PFSK-1 (cell line): ENCODE data around the gene SKI.

ENCODE experiments used
- FOXP2 ChIP-seq: optimal IDR thresholded peaks from 2 replicates; pipeline ENCODE3; 2011; ENCODE audit warnings: borderline replicate concordance, control low read depth, inconsistent platforms; ENCODE audit not compliant: insufficient read depth; ENCODE audit errors: extremely low read length, extremely low read depth
- POLR2AphosphoS5 ChIP-seq: IDR thresholded peaks from 2 replicates; pipeline ENCODE4 v1.6.1; 2012; ENCODE audit warnings: low read depth, mild to moderate bottlenecking, control low read depth, low read length, moderate library complexity
- SIN3A ChIP-seq: IDR thresholded peaks from 2 replicates; pipeline ENCODE4 v1.6.1; 2012; ENCODE audit warnings: mild to moderate bottlenecking, low read length, moderate library complexity, borderline replicate concordance; ENCODE audit not compliant: insufficient read depth
- TAF1 ChIP-seq: IDR thresholded peaks from 2 replicates; pipeline ENCODE4 v1.6.1; 2012; ENCODE audit warnings: low read length, control low read depth, borderline replicate concordance; ENCODE audit not compliant: insufficient read depth
- TF ChIP-seq, protein P1 (sequence below), 2 experiments: IDR thresholded peaks; 2 replicates each; pipeline versions ENCODE4 v1.6.1 to v1.8.0; 2011 to 2012; ENCODE audit warnings: low read depth in 2 of 2, low read length in 2 of 2, control low read depth in 1 of 2, inconsistent platforms in 1 of 2, mild to moderate bottlenecking in 1 of 2, moderate library complexity in 1 of 2; ENCODE audit not compliant: insufficient read depth in 1 of 2

SKI gene

GRCh38 chr1:2266301-2266975, 38.3 kb downstream of the SKI start:
- no peak for TF ChIP-seq SIN3A
- no peak for TF ChIP-seq TAF1
- TF ChIP-seq, protein P1, sequence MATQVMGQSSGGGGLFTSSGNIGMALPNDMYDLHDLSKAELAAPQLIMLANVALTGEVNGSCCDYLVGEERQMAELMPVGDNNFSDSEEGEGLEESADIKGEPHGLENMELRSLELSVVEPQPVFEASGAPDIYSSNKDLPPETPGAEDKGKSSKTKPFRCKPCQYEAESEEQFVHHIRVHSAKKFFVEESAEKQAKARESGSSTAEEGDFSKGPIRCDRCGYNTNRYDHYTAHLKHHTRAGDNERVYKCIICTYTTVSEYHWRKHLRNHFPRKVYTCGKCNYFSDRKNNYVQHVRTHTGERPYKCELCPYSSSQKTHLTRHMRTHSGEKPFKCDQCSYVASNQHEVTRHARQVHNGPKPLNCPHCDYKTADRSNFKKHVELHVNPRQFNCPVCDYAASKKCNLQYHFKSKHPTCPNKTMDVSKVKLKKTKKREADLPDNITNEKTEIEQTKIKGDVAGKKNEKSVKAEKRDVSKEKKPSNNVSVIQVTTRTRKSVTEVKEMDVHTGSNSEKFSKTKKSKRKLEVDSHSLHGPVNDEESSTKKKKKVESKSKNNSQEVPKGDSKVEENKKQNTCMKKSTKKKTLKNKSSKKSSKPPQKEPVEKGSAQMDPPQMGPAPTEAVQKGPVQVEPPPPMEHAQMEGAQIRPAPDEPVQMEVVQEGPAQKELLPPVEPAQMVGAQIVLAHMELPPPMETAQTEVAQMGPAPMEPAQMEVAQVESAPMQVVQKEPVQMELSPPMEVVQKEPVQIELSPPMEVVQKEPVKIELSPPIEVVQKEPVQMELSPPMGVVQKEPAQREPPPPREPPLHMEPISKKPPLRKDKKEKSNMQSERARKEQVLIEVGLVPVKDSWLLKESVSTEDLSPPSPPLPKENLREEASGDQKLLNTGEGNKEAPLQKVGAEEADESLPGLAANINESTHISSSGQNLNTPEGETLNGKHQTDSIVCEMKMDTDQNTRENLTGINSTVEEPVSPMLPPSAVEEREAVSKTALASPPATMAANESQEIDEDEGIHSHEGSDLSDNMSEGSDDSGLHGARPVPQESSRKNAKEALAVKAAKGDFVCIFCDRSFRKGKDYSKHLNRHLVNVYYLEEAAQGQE (IDR thresholded peaks at IDR 0.05; ENCODE audit: insufficient read depth in 1 of 2, low read depth in 2 of 2, low read length in 2 of 2) = no peak
- no peak for TF ChIP-seq POLR2AphosphoS5
- TF ChIP-seq FOXP2 = no peak

DNA sequence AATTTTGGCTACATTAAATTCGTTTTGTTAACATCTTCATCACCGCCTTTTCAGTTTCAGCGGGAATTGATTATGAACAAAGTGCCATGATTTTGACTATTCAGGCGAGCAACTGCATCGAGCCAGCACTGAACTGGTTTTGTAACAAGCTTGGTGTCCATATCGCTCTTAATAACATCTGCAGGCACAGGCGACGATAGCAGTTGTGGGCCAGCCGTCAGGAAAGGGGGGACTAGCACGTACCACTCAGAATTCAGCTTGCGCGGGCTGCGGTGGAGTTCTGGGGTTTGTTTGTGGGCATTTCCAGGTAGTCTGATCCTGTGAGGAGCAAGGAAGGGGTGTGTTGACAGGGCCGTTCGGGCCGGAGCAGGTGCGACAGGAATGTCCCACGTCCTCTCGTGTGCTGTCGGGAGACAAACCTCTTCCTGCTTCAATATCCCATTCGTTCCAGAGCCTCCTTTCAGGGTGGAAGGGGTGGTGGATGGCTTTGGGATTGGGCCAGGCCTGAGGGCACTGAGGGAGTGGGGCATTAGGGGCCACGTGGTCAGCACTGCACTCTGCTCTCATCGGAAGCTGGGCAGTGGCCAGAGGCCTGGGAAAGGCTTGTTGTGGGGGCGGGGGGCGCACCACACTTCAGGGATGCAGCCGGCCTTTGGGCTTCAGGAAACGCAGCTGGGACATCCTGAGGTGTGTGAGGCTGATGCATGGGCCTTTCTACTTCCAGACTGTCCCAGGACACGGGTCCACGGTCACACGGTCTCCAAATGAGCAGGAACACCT, 39.1 kb downstream of the SKI start:
- TF ChIP-seq TAF1 (no peak), FOXP2 (no peak), POLR2AphosphoS5 (no peak), SIN3A (no peak)
- TF ChIP-seq, protein P1 (IDR thresholded peaks at IDR 0.05; ENCODE audit: insufficient read depth in 1 of 2, low read depth in 2 of 2, low read length in 2 of 2) = no peak

DNA sequence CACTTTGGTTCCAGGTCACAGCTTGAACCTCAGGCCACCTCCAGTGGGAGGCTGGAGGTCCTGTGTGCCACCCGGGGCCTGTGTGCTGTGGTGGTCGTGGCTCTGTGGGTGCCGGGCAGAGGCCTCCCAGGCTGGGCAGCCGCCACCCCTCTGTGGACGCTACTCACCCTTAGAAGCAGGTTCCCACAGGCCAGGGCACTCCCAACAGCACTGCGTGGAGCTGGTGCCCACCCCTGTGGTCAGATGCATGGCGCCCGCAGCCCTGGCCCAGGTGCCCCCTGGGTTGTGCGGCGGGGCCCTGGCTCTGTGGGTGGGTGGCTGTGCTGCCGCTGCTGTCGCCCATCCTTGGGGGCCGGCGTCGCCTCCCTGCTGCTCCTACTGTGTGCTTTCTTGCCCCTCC, 39.7 kb downstream of the SKI start:
- TF ChIP-seq SIN3A (no peak), POLR2AphosphoS5 (no peak), FOXP2 (no peak), TAF1 (no peak)
- TF ChIP-seq, protein P1 (IDR thresholded peaks at IDR 0.05; ENCODE audit: insufficient read depth in 1 of 2, low read depth in 2 of 2, low read length in 2 of 2) = no peak

- TF ChIP-seq FOXP2 = no peak
- TF ChIP-seq SIN3A = no peak
- TF ChIP-seq TAF1 = no peak
- TF ChIP-seq, protein P1 (IDR thresholded peaks at IDR 0.05; ENCODE audit: insufficient read depth in 1 of 2, low read depth in 2 of 2, low read length in 2 of 2) = no peak
- no peak for TF ChIP-seq POLR2AphosphoS5
These were observed 40.4 kb downstream of the SKI start for GRCh38 chr1:2268285-2269056.
